B cell (primary cell): ENCODE measurements around the gene GPR137. TPM values are rescaled to one million over a fixed set of nuclear protein-coding genes. Genes with fewer than 3 reads are reported as not detected.

Experiments
- ATAC-seq: fragments of 200-7000 bp; cut with Tn5 transposase; one replicate; pipeline ENCODE4 v1.10.0; 2021; ENCODE audit warnings: low read depth, mild to moderate bottlenecking, moderate number of reproducible peaks, moderate library complexity
- CTCF ChIA-PET: fragments of 350-600 bp; sonication (Branson Sonifier 250); formaldehyde crosslinking; loops from one replicate; lab custom pipeline; 2021; ENCODE audit warnings: antibody characterized with exemption, inconsistent platforms; lab: Charles Lee
- POLR2A ChIA-PET: fragments of 350-600 bp; sonication (Branson Sonifier 250); formaldehyde crosslinking; loops from one replicate; lab custom pipeline; 2021; ENCODE audit warnings: antibody characterized with exemption; lab: Charles Lee
- DNase-seq: peaks from one replicate; pipeline ENCODE4 v3.0.0; 2013
- H2AFZ ChIP-seq: 2 replicates; pipeline ENCODE4 v1.6.1; 2012; ENCODE audit warnings: mild to moderate bottlenecking, low read depth, low read length; ENCODE audit not compliant: insufficient read depth, poor library complexity, severe bottlenecking
- H3K27ac ChIP-seq, 2 donors: 1 replicate in 1 of 2; 2 replicates in 1 of 2; pipeline ENCODE4 v1.5.1; 2012 to 2013; ENCODE audit warnings: low read length in 2 of 2, mild to moderate bottlenecking in 2 of 2, moderate library complexity in 1 of 2
- H3K27me3 ChIP-seq, 4 experiments: fragments of 200-600 bp in 1 of 4; sonication (generic) in 1 of 4; replicated peaks in 1 of 4; 1 replicate in 2 of 4; 2 replicates in 2 of 4; pipeline versions ENCODE4 v1.6.1 to v1.7.0; 2013 to 2016; ENCODE audit warnings: low read length in 3 of 4, mild to moderate bottlenecking in 2 of 4, mixed read lengths in 1 of 4, moderate library complexity in 1 of 4; ENCODE audit not compliant: insufficient read depth in 4 of 4, control insufficient read depth in 3 of 4; ENCODE audit errors: control extremely low read depth in 1 of 4
- H3K36me3 ChIP-seq, 2 experiments: replicated peaks in 1 of 2; 1 replicate in 1 of 2; 2 replicates in 1 of 2; pipeline versions ENCODE4 v1.6.1 to v1.7.1; 2013; ENCODE audit warnings: low read length in 1 of 2; ENCODE audit not compliant: insufficient read depth in 2 of 2, control insufficient read depth in 1 of 2; ENCODE audit errors: control extremely low read depth in 1 of 2, extremely low read depth in 1 of 2
- H3K4me1 ChIP-seq, 2 donors: fragments of 200-600 bp in 1 of 2; sonication (generic) in 1 of 2; 1 replicate in 1 of 2; 2 replicates in 1 of 2; pipeline versions ENCODE4 v1.5.1 to v1.6.1; 2013 to 2017; ENCODE audit warnings: low read length in 2 of 2; ENCODE audit not compliant: control insufficient read depth in 2 of 2, insufficient read depth in 2 of 2
- H3K4me2 ChIP-seq: replicated peaks from 2 replicates; pipeline ENCODE3; 2012; ENCODE audit warnings: mild to moderate bottlenecking, low read depth, low read length; ENCODE audit not compliant: poor library complexity, severe bottlenecking
- H3K4me3 ChIP-seq, 5 experiments: fragments of 200-600 bp in 1 of 5; sonication (generic) in 1 of 5; 1 replicate in 3 of 5; 2 replicates in 2 of 5; pipeline versions ENCODE4 v1.5.1 to v1.7.0; 2011 to 2016; ENCODE audit warnings: low read length in 4 of 5, mild to moderate bottlenecking in 4 of 5, low read depth in 2 of 5, control low read depth in 1 of 5, moderate library complexity in 1 of 5; ENCODE audit not compliant: insufficient read depth in 1 of 5; ENCODE audit errors: control extremely low read depth in 1 of 5, extremely low read depth in 1 of 5
- H3K79me2 ChIP-seq: fragments of 200-600 bp; sonication (generic); one replicate; pipeline ENCODE4 v1.6.0; 2016; ENCODE audit warnings: low read length; ENCODE audit not compliant: control insufficient read depth, insufficient read depth
- H3K9ac ChIP-seq: fragments of 200-600 bp; sonication (generic); 2 replicates; pipeline ENCODE4 v1.6.1; 2017; ENCODE audit warnings: mild to moderate bottlenecking, low read length, moderate library complexity
- H3K9me3 ChIP-seq, 3 donors: one replicate each; pipeline versions ENCODE4 v1.6.1 to v1.7.1; 2013; ENCODE audit warnings: low read length in 2 of 3; ENCODE audit not compliant: control insufficient read depth in 2 of 3, insufficient read depth in 1 of 3; ENCODE audit errors: control extremely low read depth in 1 of 3
- H4K20me1 ChIP-seq: 2 replicates; pipeline ENCODE4 v1.6.0; 2012; ENCODE audit warnings: mild to moderate bottlenecking, low read length; ENCODE audit not compliant: insufficient read depth, control insufficient read depth, poor library complexity, severe bottlenecking
- H3K27ac Mint-ChIP-seq: one replicate; pipeline ENCODE4 v1.8.0; 2021; ENCODE audit warnings: mixed read lengths
- H3K27me3 Mint-ChIP-seq: one replicate; pipeline ENCODE4 v1.8.0; 2021; ENCODE audit warnings: mixed read lengths
- H3K4me1 Mint-ChIP-seq: one replicate; pipeline ENCODE4 v1.8.0; 2021; ENCODE audit warnings: mixed read lengths
- H3K4me3 Mint-ChIP-seq: one replicate; pipeline ENCODE4 v1.8.0; 2021; ENCODE audit warnings: mixed read lengths
- H3K9me3 Mint-ChIP-seq: one replicate; pipeline ENCODE4 v1.8.0; 2022; ENCODE audit warnings: mixed read lengths; ENCODE audit not compliant: insufficient read depth
- EZH2 ChIP-seq: IDR thresholded peaks from 2 replicates; pipeline ENCODE4 v1.6.1; 2012; ENCODE audit warnings: borderline replicate concordance, low read depth, mild to moderate bottlenecking, moderate library complexity, low read length; ENCODE audit not compliant: insufficient read depth, poor library complexity, severe bottlenecking
- WGBS: methylation state at CpG from one replicate; pipeline ENCODE4 v1.1.5; 2013; ENCODE audit warnings: missing lambda C conversion rate; ENCODE audit not compliant: insufficient coverage; 5-methylcytosine and 5-hydroxymethylcytosine counted together
- intact Hi-C: fragments of 100-400 bp; cut with micrococcal nuclease; formaldehyde crosslinking; loops from one replicate; pipeline ENCODE4 v1.10.0; 2022
- polyA plus RNA-seq: library from polyadenylated mRNA; depleted of rRNA; stranded (reverse); fragments of >200 nt; gene quantifications from 2 replicates; pipeline ENCODE4 v1.2.3, GENCODE V29; 2012
- total RNA-seq, 2 donors: library from RNA; stranded (reverse); fragments of 120-200 nt in 1 of 2; gene quantifications; 1 replicate in 1 of 2; 2 replicates in 1 of 2; pipeline versions ENCODE4 v1.2.3 to v1.2.4, GENCODE V29; 2013 to 2022
- TF ChIP-seq, protein P1 (sequence below): fragments of 200-600 bp; IDR thresholded peaks from one replicate; pipeline ENCODE4 v1.8.0; 2022; ENCODE audit warnings: antibody characterized with exemption, mild to moderate bottlenecking

GPR137 gene
- total and polyA plus RNA-seq, 2 donors (not counting 1 experiment from before 2014, with no cell fraction given) = 49.9 to 66.1 TPM

DNA sequence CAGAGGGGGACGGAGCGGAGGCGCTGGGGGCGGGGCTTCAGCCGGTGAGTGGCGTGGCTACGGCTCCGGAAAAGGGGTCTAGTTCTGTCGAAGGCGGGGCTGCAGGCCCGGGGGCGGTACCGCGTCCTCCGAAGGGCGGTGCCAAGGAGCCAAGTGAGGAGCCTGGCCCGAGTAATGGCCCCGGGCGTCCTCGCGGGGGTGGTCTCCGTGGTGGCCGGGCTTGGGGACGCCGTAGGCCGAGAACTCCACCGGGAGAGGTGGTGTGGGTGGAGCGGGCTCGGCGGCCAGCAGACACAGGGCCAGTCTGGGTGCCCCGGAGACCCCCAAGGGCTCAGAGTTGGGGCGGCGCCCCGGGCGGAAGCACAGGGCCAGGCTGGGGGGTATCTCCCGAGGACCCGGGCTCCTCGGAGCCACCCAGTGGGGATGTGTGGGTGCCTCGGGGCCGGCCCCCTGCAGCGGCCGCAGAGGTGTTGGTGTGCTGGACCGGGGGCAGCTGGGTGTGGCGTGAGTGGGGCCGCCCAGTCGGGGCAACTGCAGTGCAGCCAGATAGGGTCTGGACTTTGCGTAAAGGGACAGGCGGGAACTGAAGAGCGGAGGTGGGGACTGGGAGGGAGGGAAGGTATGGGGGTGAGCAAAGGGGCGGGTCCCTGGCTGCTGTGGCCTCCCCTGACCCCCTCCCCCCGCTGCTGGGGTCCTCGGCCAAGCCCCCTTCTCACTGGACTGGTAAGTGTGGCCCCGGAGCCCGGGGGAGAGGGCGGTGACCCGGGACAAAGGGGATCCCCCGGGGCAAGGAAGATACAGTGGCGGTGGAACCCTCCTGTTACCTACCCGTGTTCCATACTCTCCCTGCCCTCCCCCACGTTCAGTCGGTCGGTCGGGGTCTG, 43.9 kb upstream of the GPR137 start:
- DNase-seq = no peak
- Histone ChIP-seq H3K4me2 (peak overlapping the region; percentile 99), H3K9me3 (no peaks in the 10 kb centered on the region), H2AFZ (peak overlapping the region; percentile 73), H3K27me3 (no peaks in the 10 kb centered on the region), H3K4me1 (peaks cover 28 to 64% of the 10 kb centered on the region in 2 donors), H3K4me3 (peak overlapping the region in 4 of 5 experiments; percentile 76 to 91 (median 83)), H3K27ac (peak overlapping the region; percentile 98), H3K79me2 (peaks cover 9% of the 10 kb centered on the region), H3K36me3 (peaks cover 0 to 32% of the 10 kb centered on the region in 2 experiments), H4K20me1 (peaks cover 7% of the 10 kb centered on the region), H3K9ac (peak overlapping the region; percentile 81)
- TF ChIP-seq, protein P1, sequence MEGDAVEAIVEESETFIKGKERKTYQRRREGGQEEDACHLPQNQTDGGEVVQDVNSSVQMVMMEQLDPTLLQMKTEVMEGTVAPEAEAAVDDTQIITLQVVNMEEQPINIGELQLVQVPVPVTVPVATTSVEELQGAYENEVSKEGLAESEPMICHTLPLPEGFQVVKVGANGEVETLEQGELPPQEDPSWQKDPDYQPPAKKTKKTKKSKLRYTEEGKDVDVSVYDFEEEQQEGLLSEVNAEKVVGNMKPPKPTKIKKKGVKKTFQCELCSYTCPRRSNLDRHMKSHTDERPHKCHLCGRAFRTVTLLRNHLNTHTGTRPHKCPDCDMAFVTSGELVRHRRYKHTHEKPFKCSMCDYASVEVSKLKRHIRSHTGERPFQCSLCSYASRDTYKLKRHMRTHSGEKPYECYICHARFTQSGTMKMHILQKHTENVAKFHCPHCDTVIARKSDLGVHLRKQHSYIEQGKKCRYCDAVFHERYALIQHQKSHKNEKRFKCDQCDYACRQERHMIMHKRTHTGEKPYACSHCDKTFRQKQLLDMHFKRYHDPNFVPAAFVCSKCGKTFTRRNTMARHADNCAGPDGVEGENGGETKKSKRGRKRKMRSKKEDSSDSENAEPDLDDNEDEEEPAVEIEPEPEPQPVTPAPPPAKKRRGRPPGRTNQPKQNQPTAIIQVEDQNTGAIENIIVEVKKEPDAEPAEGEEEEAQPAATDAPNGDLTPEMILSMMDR = no peak
- no peak for TF ChIP-seq EZH2
- ChIA-PET POLR2A (interaction anchor here (0.8 to 1.4 kb wide), 14 partner anchors 8 to 76 kb away, joined by 3 to 11 read pairs (median 5); partner anchors contain the start of genes DNAJC4, ESRRA, GPR137 and NUDT22), CTCF (interaction anchor here (1.0 to 1.9 kb wide), 8 partner anchors 9 to 76 kb away, joined by 3 to 16 read pairs (median 6); partner anchors contain the start of genes ESRRA, FERMT3, NUDT22 and PRDX5)
- Mint-ChIP-seq H3K27ac (peak overlapping the region; percentile 97), H3K4me1 (peaks cover 65% of the 10 kb centered on the region), H3K9me3 (no peaks in the 10 kb centered on the region), H3K27me3 (no peaks in the 10 kb centered on the region), H3K4me3 (peak overlapping the region; percentile 91)
- intact Hi-C loops = loop anchor here (1.0 to 2.0 kb wide), 6 partner anchors 11 to 64 kb away; partner anchors contain the start of genes BAD, DNAJC4, ESRRA and FERMT3
- under 1% methylated on average over 60 of the region's 63 CpGs for WGBS
- no peak for ATAC-seq
